Lung (tissue), 12 donors: ENCODE measurements around the gene DYNC1H1. TPM values are rescaled to one million over a fixed set of nuclear protein-coding genes. Genes with fewer than 3 reads are reported as not detected.

ENCODE experiments used
- ATAC-seq: fragments of 200-7000 bp; cut with Tn5 transposase; one replicate; pipeline ENCODE4 v1.9.1; 2020; ENCODE audit warnings: moderate number of reproducible peaks; ENCODE audit not compliant: insufficient read depth, low FRiP score
- DNase-seq, 3 donors: peaks; one replicate each; pipeline ENCODE4 v3.0.0-alpha.2; 2013 to 2017
- H3K27ac ChIP-seq, 2 donors: one replicate each; pipeline ENCODE4 v1.5.1; 2013; ENCODE audit warnings: mild to moderate bottlenecking in 2 of 2, moderate library complexity in 2 of 2, control low read depth in 1 of 2, inconsistent platforms in 1 of 2, low read depth in 1 of 2, low read length in 1 of 2
- H3K27me3 ChIP-seq, 3 donors: one replicate each; pipeline ENCODE4 v1.5.1; 2013; ENCODE audit warnings: low read length in 2 of 3; ENCODE audit not compliant: control insufficient read depth in 3 of 3, insufficient read depth in 3 of 3
- H3K36me3 ChIP-seq, 4 donors: one replicate each; pipeline ENCODE4 v1.5.1; 2013; ENCODE audit warnings: low read length in 4 of 4, mild to moderate bottlenecking in 1 of 4, moderate library complexity in 1 of 4; ENCODE audit not compliant: control insufficient read depth in 4 of 4, insufficient read depth in 4 of 4
- H3K4me1 ChIP-seq, 5 donors: one replicate each; pipeline ENCODE4 v1.5.1; 2013; ENCODE audit warnings: low read length in 5 of 5, mild to moderate bottlenecking in 2 of 5, moderate library complexity in 1 of 5; ENCODE audit not compliant: control insufficient read depth in 5 of 5, insufficient read depth in 5 of 5
- H3K4me3 ChIP-seq: one replicate; pipeline ENCODE4 v1.5.1; 2013; ENCODE audit warnings: mild to moderate bottlenecking, control low read depth, moderate library complexity
- H3K9ac ChIP-seq, 2 donors: one replicate each; pipeline ENCODE4 v1.5.1; 2013; ENCODE audit warnings: low read length in 2 of 2, control low read depth in 1 of 2; ENCODE audit not compliant: insufficient read depth in 1 of 2
- H3K9me3 ChIP-seq, 4 donors: one replicate each; pipeline ENCODE4 v1.5.1; 2013; ENCODE audit warnings: low read length in 3 of 4, mild to moderate bottlenecking in 1 of 4, moderate library complexity in 1 of 4; ENCODE audit not compliant: control insufficient read depth in 4 of 4, insufficient read depth in 3 of 4
- WGBS, 2 donors: extraction: QIAGEN DNeasy Blood & Tissue Kit; methylation state at CpG; one replicate each; pipeline ENCODE4 v1.1.7; 2013; 5-methylcytosine and 5-hydroxymethylcytosine counted together
- polyA plus RNA-seq, 2 donors: library from polyadenylated mRNA; stranded (reverse); fragments of 200-250 nt; gene quantifications; one replicate each; pipeline ENCODE4 v1.2.1, GENCODE V29; 2013
- total RNA-seq, 2 donors: library from RNA; depleted of rRNA in 1 of 2; stranded (reverse); fragments of >200 nt in 1 of 2; gene quantifications; one replicate each; pipeline ENCODE4 v1.2.1, GENCODE V29; 2014 to 2021
- TF ChIP-seq, protein P1 (sequence below): IDR thresholded peaks from 2 replicates; pipeline ENCODE4 v1.5.1; 2012; ENCODE audit warnings: mild to moderate bottlenecking; ENCODE audit errors: control extremely low read depth, extremely low read depth
- donor health status: control.
- donor health status: control.
- donor health status: Bipolar disorder and iron deficiency.
- donor health status: healthy.
- donor health status: DM: yes; HTN: yes; CAD: no.

The DYNC1H1 gene
- total and polyA plus RNA-seq, 4 donors = 111 to 485 (median 328) TPM

DNA sequence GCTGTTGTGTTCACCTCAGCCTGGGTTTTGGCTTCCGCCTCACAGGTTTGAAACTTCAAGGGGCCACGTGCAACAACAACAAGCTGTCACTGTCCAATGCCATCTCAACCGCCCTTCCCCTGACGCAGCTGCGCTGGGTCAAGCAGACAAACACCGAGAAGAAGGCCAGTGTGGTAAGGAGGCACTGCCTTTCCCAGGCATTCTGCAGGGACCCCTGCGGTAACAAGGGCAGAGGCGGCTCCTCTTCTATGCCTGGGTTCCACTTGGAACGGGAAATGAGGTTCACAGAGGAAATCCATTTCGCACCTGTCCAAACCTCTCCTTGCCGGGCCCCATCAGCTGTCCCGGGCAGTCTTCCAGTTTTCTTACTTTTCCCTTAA lies 85.6 kb downstream of the DYNC1H1 start:
- ATAC-seq = no peak
- H3K27ac ChIP-seq = no peak overlapping the region
- TF ChIP-seq, protein P1, sequence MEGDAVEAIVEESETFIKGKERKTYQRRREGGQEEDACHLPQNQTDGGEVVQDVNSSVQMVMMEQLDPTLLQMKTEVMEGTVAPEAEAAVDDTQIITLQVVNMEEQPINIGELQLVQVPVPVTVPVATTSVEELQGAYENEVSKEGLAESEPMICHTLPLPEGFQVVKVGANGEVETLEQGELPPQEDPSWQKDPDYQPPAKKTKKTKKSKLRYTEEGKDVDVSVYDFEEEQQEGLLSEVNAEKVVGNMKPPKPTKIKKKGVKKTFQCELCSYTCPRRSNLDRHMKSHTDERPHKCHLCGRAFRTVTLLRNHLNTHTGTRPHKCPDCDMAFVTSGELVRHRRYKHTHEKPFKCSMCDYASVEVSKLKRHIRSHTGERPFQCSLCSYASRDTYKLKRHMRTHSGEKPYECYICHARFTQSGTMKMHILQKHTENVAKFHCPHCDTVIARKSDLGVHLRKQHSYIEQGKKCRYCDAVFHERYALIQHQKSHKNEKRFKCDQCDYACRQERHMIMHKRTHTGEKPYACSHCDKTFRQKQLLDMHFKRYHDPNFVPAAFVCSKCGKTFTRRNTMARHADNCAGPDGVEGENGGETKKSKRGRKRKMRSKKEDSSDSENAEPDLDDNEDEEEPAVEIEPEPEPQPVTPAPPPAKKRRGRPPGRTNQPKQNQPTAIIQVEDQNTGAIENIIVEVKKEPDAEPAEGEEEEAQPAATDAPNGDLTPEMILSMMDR = no peak
- DNase-seq = no peak
- H3K27me3 ChIP-seq = no peaks in the 10 kb centered on the region
- H3K4me1 ChIP-seq = no peaks in the 10 kb centered on the region
- WGBS, 2 donors = 92 to 94% methylated on average over 12 of the region's 12 CpGs
- H3K4me3 ChIP-seq = no peak overlapping the region
- H3K9ac ChIP-seq = no peak overlapping the region
- H3K36me3 ChIP-seq = peaks cover 21 to 56% (median 32%) of the 10 kb centered on the region in 4 donors
- H3K9me3 ChIP-seq = no peaks in the 10 kb centered on the region

DNA sequence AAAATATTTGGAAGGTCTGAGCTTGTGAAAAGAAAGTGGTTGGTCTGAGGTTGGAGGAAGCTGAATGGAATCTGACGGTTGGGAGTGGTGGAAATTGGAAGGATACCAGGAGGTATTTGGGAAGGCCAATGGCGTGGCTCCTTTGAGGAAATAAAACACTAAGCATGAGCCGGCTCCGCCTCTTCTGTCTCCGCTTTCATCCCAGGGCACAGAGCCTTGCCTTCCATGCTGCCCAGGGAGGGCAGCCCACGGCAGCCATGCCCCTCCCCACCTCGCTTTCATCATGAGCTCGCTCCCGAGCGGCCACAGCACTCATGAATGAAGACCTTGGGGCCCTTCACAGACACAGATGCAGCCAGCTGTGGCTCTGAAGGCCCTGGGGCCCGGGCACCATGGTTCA lies 86.3 kb downstream of the DYNC1H1 start:
- Histone ChIP-seq H3K4me3 (no peak overlapping the region), H3K9ac (no peak overlapping the region), H3K27ac (no peak overlapping the region), H3K36me3 (peaks cover 21 to 61% (median 30%) of the 10 kb centered on the region in 4 donors), H3K9me3 (no peaks in the 10 kb centered on the region), H3K27me3 (no peaks in the 10 kb centered on the region), H3K4me1 (no peaks in the 10 kb centered on the region)
- 77 to 85% methylated on average over 11 of the region's 11 CpGs for WGBS, 2 donors
- TF ChIP-seq, protein P1 = no peak
- ATAC-seq (no peak), DNase-seq (no peak)

DNA sequence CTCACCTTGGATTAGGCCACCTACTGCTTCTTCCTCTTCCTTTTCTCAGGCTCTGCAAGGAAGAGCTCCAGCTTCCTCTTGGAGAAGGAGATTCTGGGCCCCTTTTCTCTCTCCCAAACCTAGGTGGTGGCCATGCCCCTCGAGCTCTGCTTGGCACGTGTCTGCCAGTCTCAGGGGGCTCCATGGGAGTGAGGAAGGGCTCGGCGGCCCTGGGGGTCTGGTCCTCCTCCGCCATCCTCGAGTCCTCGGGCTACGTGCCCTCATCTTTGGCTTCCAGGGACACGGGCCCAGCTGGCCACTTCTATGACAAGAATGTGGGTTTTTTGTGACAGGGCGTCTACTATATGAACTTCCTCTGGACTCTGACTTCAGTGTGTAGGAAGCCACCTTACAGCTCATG lies 88.1 kb downstream of the DYNC1H1 start:
- peaks cover 21 to 56% (median 30%) of the 10 kb centered on the region in 4 donors for H3K36me3 ChIP-seq
- 89 to 90% methylated on average over 10 of the region's 10 CpGs for WGBS, 2 donors

More for the DNA sequence above, 88.1 kb downstream of the DYNC1H1 start:
- ATAC-seq (no peak), DNase-seq (no peak)
- H3K27ac ChIP-seq = no peak overlapping the region
- H3K4me3 ChIP-seq = no peak overlapping the region
- H3K4me1 ChIP-seq = peaks cover 0 to 5% (median 0%) of the 10 kb centered on the region in 5 donors
- TF ChIP-seq, protein P1 = no peak
- no peak overlapping the region for H3K9ac ChIP-seq
- no peaks in the 10 kb centered on the region for H3K9me3 ChIP-seq
- H3K27me3 ChIP-seq = no peaks in the 10 kb centered on the region
